K562 (cell line): Measurements from ENCODE around the gene CIART. TPM values are rescaled to one million over a fixed set of nuclear protein-coding genes. Genes with fewer than 3 reads are reported as not detected.
A peak's percentile ranks its signal among the peaks of the same experiment; 100 is the strongest.

Source experiments
- BACH1 ChIP-seq: fragments of 200-800 bp; sonication (Bioruptor generic); IDR thresholded peaks from 2 replicates; pipeline ENCODE4 v1.6.1; 2016; ENCODE audit warnings: missing genetic modification characterization, missing compliant biosample characterization
- BDP1 ChIP-seq: IDR thresholded peaks from 3 replicates; pipeline ENCODE4 v1.6.1; 2011; ENCODE audit not compliant: insufficient read length, insufficient read depth
- BRD4 ChIP-seq: fragments of 200-600 bp; sonication (generic); IDR thresholded peaks from 2 replicates; pipeline ENCODE4 v1.6.1; 2017; ENCODE audit warnings: inconsistent platforms
- CBFB ChIP-seq: sonication (generic); formaldehyde crosslinking; IDR thresholded peaks from 2 replicates; pipeline ENCODE4 v1.4.0; 2020; ENCODE audit warnings: mild to moderate bottlenecking, missing genetic modification reagents
- CREBBP ChIP-seq: IDR thresholded peaks from one replicate; pipeline ENCODE4 v1.6.1; 2012; ENCODE audit warnings: low read depth, mild to moderate bottlenecking, control low read depth, inconsistent platforms, low read length
- DIDO1 ChIP-seq: fragments of 450-650 bp; IDR thresholded peaks from 2 replicates; pipeline ENCODE4 v1.6.1; 2016; ENCODE audit warnings: low read depth, missing biosample characterization, missing genetic modification characterization
- HDAC8 ChIP-seq: fragments of 450-650 bp; IDR thresholded peaks from 2 replicates; pipeline ENCODE4 v1.6.1; 2016; ENCODE audit warnings: mild to moderate bottlenecking, missing genetic modification characterization, moderate library complexity, missing compliant biosample characterization
- HNRNPH1 ChIP-seq: fragments of 200-400 bp; formaldehyde crosslinking; optimal IDR thresholded peaks from 2 replicates; pipeline ENCODE3; 2017; ENCODE audit warnings: low read depth, mild to moderate bottlenecking, low read length, moderate library complexity
- NCOA2 ChIP-seq, 2 experiments: fragments of 450-650 bp; IDR thresholded peaks; 2 replicates each; pipeline ENCODE4 v1.6.1; 2018; ENCODE audit warnings: mild to moderate bottlenecking in 2 of 2, moderate library complexity in 1 of 2; ENCODE audit not compliant: partially characterized antibody in 2 of 2
- OTX1 ChIP-seq: fragments of 450-650 bp; formaldehyde crosslinking; IDR thresholded peaks from 2 replicates; pipeline ENCODE4 v1.4.0; 2022; ENCODE audit warnings: mild to moderate bottlenecking
- RBM25 ChIP-seq: fragments of 200-400 bp; formaldehyde crosslinking; IDR thresholded peaks from 2 replicates; pipeline ENCODE4 v1.6.1; 2018; ENCODE audit warnings: low read length, low read depth, moderate library complexity; ENCODE audit not compliant: severe bottlenecking
- SMAD1 ChIP-seq: fragments of 150-350 bp; IDR thresholded peaks from 2 replicates; pipeline ENCODE4 v1.6.1; 2014; ENCODE audit warnings: low read length, low read depth; ENCODE audit not compliant: partially characterized antibody
- TAF7 ChIP-seq: fragments of 450-650 bp; IDR thresholded peaks from 2 replicates; pipeline ENCODE4 v1.6.1; 2016; ENCODE audit warnings: missing genetic modification characterization, missing compliant biosample characterization
- TARDBP ChIP-seq: fragments of 450-650 bp; IDR thresholded peaks from 2 replicates; pipeline ENCODE4 v1.6.1; 2016
- THRAP3 ChIP-seq: fragments of 450-650 bp; IDR thresholded peaks from 2 replicates; pipeline ENCODE4 v1.6.1; 2016; ENCODE audit warnings: mild to moderate bottlenecking, inconsistent platforms, borderline replicate concordance
- ZNF232 ChIP-seq: sonication (generic); formaldehyde crosslinking; IDR thresholded peaks from 2 replicates; pipeline ENCODE4 v1.8.0; 2022; ENCODE audit warnings: mild to moderate bottlenecking, missing genetic modification reagents
- ZNF3 ChIP-seq: fragments of 250-450 bp; sonication (Bioruptor Pico); IDR thresholded peaks from 2 replicates; pipeline ENCODE4 v1.5.0; 2021; ENCODE audit warnings: mild to moderate bottlenecking, moderate library complexity
- ZNF551 ChIP-seq: fragments of 250-450 bp; sonication (Bioruptor Pico); IDR thresholded peaks from 2 replicates; pipeline ENCODE4 v1.5.0; 2021; ENCODE audit warnings: mild to moderate bottlenecking, moderate library complexity
- polyA plus RNA-seq, 8 experiments: library from polyadenylated mRNA; depleted of rRNA in 4 of 8; stranded (reverse) in 5 of 8; unstranded in 3 of 8; fragments of >200 nt; fragmentation: Nextera tagmentation in 2 of 8; fragmentation: Illumina TruSeq in 1 of 8; extraction: Ambion mirVana in 2 of 8; extraction: Trizol in 1 of 8; gene quantifications; 2 replicates each; pipeline versions ENCODE4 v1.2.1 to v1.2.3, GENCODE V29; 2011 to 2014; ENCODE audit warnings: inconsistent platforms in 1 of 8, missing spikeins in 1 of 8
- total RNA-seq, 7 experiments: library from RNA; depleted of rRNA in 6 of 7; stranded (reverse); fragments of >200 nt in 6 of 7; fragmentation: Illumina TruSeq in 2 of 7; extraction: Trizol in 2 of 7; gene quantifications; 2 replicates each; pipeline versions ENCODE4 v1.2.1 to v1.2.3, GENCODE V29; 2011 to 2021; ENCODE audit warnings: low replicate concordance in 1 of 7
- TF ChIP-seq, protein P1 (sequence below): fragments of 450-650 bp; IDR thresholded peaks from 2 replicates; pipeline ENCODE4 v1.6.1; 2016; ENCODE audit warnings: borderline replicate concordance
- TF ChIP-seq, protein P2 (sequence below), 2 experiments: fragments of 150-350 bp in 1 of 2; IDR thresholded peaks; 2 replicates each; pipeline ENCODE4 v1.6.1; 2012 to 2016; ENCODE audit warnings: low read depth in 2 of 2, low read length in 2 of 2, mild to moderate bottlenecking in 1 of 2, moderate library complexity in 1 of 2
- TF ChIP-seq, protein P3 (sequence below): IDR thresholded peaks from 2 replicates; pipeline ENCODE4 v1.6.1; 2011; ENCODE audit warnings: borderline replicate concordance, low read depth, mild to moderate bottlenecking, moderate library complexity, low read length; ENCODE audit not compliant: insufficient read depth, poor library complexity, severe bottlenecking

The CIART gene
- total and polyA plus RNA-seq, 9 of the 15 experiments (the other 6 are each of a cell fraction or from before 2014, with no cell fraction given) = 0.07 to 0.35 (median 0.19) TPM; not detected in 2

DNA sequence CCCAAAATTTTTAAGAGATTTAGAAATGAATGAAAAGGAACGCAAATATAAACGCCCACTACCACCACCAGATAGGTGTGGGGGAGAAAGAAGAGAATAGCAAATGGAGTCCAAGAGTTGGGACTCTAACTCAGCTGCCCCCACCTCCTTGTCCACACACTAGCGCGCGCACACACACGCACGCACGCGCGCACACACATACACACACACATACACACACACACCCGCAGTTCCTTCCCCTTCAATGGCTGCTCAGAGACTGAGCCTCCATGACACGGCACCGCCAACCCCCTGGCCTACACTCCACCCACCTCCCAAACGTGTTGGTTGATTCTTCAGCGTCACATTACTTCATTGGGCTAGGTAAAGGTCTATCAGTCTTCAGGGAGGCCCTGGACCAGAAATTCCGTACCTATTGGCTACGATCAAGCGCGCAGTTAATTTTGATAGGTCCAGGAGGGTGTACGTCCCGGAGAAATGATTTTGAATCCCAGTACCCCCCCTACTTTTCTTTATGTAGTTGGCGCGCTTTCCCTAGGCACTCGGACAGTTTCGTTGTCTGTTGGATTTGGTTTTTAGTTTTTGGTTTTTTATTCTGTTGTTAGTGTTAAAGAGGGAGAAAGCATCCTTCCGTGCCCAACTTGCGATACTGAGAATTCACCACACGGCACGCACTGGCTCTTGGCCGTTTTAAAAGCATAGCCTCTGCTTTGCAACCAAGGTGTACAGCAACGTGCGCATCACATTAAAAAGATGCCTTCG, 46.3 kb upstream of the CIART start, which contains the start of gene ANP32E (continued):
- TF ChIP-seq, protein P1, sequence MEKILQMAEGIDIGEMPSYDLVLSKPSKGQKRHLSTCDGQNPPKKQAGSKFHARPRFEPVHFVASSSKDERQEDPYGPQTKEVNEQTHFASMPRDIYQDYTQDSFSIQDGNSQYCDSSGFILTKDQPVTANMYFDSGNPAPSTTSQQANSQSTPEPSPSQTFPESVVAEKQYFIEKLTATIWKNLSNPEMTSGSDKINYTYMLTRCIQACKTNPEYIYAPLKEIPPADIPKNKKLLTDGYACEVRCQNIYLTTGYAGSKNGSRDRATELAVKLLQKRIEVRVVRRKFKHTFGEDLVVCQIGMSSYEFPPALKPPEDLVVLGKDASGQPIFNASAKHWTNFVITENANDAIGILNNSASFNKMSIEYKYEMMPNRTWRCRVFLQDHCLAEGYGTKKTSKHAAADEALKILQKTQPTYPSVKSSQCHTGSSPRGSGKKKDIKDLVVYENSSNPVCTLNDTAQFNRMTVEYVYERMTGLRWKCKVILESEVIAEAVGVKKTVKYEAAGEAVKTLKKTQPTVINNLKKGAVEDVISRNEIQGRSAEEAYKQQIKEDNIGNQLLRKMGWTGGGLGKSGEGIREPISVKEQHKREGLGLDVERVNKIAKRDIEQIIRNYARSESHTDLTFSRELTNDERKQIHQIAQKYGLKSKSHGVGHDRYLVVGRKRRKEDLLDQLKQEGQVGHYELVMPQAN = peak; percentile 66
- TF ChIP-seq THRAP3 = peak; percentile 97
- TF ChIP-seq ZNF3 (CRISPR knock-in tag) = no peak
- TF ChIP-seq, protein P2, sequence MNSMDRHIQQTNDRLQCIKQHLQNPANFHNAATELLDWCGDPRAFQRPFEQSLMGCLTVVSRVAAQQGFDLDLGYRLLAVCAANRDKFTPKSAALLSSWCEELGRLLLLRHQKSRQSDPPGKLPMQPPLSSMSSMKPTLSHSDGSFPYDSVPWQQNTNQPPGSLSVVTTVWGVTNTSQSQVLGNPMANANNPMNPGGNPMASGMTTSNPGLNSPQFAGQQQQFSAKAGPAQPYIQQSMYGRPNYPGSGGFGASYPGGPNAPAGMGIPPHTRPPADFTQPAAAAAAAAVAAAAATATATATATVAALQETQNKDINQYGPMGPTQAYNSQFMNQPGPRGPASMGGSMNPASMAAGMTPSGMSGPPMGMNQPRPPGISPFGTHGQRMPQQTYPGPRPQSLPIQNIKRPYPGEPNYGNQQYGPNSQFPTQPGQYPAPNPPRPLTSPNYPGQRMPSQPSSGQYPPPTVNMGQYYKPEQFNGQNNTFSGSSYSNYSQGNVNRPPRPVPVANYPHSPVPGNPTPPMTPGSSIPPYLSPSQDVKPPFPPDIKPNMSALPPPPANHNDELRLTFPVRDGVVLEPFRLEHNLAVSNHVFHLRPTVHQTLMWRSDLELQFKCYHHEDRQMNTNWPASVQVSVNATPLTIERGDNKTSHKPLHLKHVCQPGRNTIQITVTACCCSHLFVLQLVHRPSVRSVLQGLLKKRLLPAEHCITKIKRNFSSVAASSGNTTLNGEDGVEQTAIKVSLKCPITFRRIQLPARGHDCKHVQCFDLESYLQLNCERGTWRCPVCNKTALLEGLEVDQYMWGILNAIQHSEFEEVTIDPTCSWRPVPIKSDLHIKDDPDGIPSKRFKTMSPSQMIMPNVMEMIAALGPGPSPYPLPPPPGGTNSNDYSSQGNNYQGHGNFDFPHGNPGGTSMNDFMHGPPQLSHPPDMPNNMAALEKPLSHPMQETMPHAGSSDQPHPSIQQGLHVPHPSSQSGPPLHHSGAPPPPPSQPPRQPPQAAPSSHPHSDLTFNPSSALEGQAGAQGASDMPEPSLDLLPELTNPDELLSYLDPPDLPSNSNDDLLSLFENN (IDR thresholded peaks at IDR 0.05; ENCODE audit: low read depth in 2 of 2, low read length in 2 of 2) = peak in 1 of 2 experiments; percentile 31; a peak in 1 of 4 replicates
- peak; percentile 100 for TF ChIP-seq TAF7
- no peak for TF ChIP-seq ZNF551 (CRISPR knock-in tag)
- TF ChIP-seq DIDO1 (tag) = peak; percentile 41; the same call in 1 of the 2 replicates
- 0 out of 2 replicates have a peak, but pooled peaks have one; percentile 54 for TF ChIP-seq ZNF232
- TF ChIP-seq, protein P3, sequence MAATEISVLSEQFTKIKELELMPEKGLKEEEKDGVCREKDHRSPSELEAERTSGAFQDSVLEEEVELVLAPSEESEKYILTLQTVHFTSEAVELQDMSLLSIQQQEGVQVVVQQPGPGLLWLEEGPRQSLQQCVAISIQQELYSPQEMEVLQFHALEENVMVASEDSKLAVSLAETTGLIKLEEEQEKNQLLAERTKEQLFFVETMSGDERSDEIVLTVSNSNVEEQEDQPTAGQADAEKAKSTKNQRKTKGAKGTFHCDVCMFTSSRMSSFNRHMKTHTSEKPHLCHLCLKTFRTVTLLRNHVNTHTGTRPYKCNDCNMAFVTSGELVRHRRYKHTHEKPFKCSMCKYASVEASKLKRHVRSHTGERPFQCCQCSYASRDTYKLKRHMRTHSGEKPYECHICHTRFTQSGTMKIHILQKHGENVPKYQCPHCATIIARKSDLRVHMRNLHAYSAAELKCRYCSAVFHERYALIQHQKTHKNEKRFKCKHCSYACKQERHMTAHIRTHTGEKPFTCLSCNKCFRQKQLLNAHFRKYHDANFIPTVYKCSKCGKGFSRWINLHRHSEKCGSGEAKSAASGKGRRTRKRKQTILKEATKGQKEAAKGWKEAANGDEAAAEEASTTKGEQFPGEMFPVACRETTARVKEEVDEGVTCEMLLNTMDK = no peak
- TF ChIP-seq TARDBP = 0 out of 2 replicates have a peak, but pooled peaks have one; percentile 17
- peak; percentile 97 for TF ChIP-seq BRD4
- peak; percentile 96 for TF ChIP-seq OTX1 (CRISPR knock-in tag)
- no peak; the same call in 1 of the 2 replicates for TF ChIP-seq HDAC8 (tag)
- TF ChIP-seq BDP1 = no peak
- no peak for TF ChIP-seq CREBBP
- peak; percentile 96 for TF ChIP-seq RBM25
- TF ChIP-seq NCOA2 (IDR thresholded peaks at IDR 0.05; ENCODE audit: partially characterized antibody in 2 of 2) = no peak
- TF ChIP-seq BACH1 = no peak
- TF ChIP-seq HNRNPH1 = no peak
- TF ChIP-seq SMAD1 = no peak
- no peak for TF ChIP-seq CBFB (CRISPR knock-in tag)
